Dendritic cell treated with granulocyte-macrophage colony-stimulating factor and Interleukin-4, amounts not matched to agents 40 ng/mL and 50 ng/mL, for 4 days (primary cell): ENCODE data around the gene UBE2J2.

ENCODE experiments used
- H3K27ac Mint-ChIP-seq: one replicate; pipeline ENCODE4 v1.8.0; 2022; ENCODE audit warnings: mild to moderate bottlenecking, mixed read lengths
- H3K27me3 Mint-ChIP-seq: one replicate; pipeline ENCODE4 v1.8.0; 2022; ENCODE audit warnings: mild to moderate bottlenecking, mixed read lengths
- H3K36me3 Mint-ChIP-seq: one replicate; pipeline ENCODE4 v1.8.0; 2022; ENCODE audit warnings: low read depth, mixed read lengths
- H3K4me1 Mint-ChIP-seq: one replicate; pipeline ENCODE4 v1.8.0; 2022; ENCODE audit warnings: low read depth, mixed read lengths
- H3K4me3 Mint-ChIP-seq: one replicate; pipeline ENCODE4 v1.8.0; 2022; ENCODE audit warnings: mild to moderate bottlenecking, moderate library complexity, mixed read lengths
- H3K9me3 Mint-ChIP-seq: one replicate; pipeline ENCODE4 v1.8.0; 2022; ENCODE audit warnings: mixed read lengths
- intact Hi-C: fragments of 100-400 bp; cut with micrococcal nuclease; formaldehyde crosslinking; loops from one replicate; pipeline ENCODE4 v1.15.0; 2022

The UBE2J2 gene

DNA sequence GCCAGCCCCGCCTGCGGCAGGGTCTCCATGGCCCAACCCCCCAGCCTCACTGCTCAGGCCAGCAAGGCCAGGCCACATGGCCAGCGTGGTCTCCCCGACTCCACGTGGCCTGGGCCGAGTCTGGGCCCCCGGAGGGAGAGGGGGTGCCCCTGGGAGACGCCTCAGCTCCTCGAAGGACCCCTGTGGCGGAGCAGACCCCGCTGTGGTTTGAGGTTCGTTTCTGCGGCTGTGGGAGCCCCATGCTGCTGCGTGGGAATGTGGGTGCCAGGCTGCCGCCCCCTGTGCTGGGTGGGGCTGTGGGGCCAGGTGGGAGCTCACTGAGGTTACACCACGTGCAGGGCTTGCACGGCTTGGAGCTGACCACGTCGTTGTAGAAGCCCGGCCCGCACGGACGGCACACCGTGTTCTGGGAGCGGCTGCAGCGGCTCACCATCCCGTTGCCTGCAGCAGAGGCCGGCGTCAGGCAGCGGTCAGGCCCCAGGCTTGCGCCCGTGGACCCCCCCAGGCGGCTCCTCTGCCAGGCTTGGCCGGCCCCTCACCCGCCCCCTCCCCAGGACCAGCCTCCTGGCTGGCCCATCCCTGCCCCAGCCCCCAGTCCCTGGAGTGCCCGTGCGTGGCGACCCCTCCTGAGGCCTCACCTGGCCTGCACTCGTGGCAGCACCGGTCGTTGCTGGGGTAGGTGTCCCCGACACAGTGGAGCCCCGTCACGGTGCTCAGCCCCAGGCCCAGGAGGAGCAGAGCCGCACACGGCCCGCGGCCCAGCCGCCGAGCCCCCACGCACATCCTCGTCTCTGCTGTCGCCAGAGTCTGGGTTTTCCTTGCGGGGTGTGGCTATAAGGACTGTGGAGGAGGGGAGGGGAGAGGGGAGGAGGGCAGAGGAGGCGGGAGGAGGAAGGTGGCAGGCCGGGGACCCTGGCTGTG lies 60.0 kb downstream of the UBE2J2 start, which contains the start of gene TNFRSF4:
TSS of gene TNFRSF4 (minus strand) at position 809 of the 921 bp plus-strand sequence. CDS start at position 783, 26 bp downstream.
- peak within 1 kb of the TSS; percentile 54 for H3K4me3 Mint-ChIP-seq
- peaks cover 46% of the 10 kb centered on the region for H3K27me3 Mint-ChIP-seq
- intact Hi-C loops = no loop called here
- H3K36me3 Mint-ChIP-seq = peaks cover 46% of the 10 kb centered on the region
- no peak within 1 kb of the TSS for H3K27ac Mint-ChIP-seq
- H3K9me3 Mint-ChIP-seq = no peaks in the 10 kb centered on the region
- H3K4me1 Mint-ChIP-seq = peaks cover 40% of the 10 kb centered on the region

DNA sequence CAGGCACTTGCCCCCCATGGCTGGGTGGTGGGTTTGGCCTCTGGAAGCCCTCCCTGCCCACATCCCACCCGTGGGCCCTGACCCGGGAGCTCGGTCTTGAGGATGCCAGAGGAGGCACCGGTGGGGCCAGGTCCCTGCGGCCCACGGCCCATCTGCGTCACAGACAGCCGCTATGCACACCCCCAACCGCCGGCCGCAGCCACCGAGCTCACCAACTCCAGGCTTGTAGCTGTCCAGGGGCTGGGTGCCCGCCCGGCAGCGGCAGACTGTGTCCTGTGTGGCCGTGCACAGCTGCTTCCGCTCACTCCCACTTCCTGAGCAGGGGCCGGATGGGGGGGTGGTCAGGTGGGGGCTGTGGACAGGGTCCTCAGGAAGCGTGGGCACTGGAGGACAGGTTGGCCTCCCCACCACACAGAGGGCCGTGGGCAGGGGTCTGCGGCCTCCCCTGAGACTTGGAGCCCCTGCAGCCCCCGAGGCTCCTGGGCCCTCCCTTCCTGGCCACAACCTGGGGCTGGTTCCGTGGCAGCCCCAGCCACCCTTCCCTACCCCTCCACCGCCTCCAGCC lies 60.8 kb downstream of the UBE2J2 start:
- peak overlapping the region; percentile 54 for H3K4me3 Mint-ChIP-seq
- H3K27me3 Mint-ChIP-seq = peaks cover 51% of the 10 kb centered on the region
- H3K27ac Mint-ChIP-seq = no peak overlapping the region
- intact Hi-C loops = no loop called here
- peaks cover 47% of the 10 kb centered on the region for H3K4me1 Mint-ChIP-seq
- peaks cover 38% of the 10 kb centered on the region for H3K36me3 Mint-ChIP-seq
- no peaks in the 10 kb centered on the region for H3K9me3 Mint-ChIP-seq

DNA sequence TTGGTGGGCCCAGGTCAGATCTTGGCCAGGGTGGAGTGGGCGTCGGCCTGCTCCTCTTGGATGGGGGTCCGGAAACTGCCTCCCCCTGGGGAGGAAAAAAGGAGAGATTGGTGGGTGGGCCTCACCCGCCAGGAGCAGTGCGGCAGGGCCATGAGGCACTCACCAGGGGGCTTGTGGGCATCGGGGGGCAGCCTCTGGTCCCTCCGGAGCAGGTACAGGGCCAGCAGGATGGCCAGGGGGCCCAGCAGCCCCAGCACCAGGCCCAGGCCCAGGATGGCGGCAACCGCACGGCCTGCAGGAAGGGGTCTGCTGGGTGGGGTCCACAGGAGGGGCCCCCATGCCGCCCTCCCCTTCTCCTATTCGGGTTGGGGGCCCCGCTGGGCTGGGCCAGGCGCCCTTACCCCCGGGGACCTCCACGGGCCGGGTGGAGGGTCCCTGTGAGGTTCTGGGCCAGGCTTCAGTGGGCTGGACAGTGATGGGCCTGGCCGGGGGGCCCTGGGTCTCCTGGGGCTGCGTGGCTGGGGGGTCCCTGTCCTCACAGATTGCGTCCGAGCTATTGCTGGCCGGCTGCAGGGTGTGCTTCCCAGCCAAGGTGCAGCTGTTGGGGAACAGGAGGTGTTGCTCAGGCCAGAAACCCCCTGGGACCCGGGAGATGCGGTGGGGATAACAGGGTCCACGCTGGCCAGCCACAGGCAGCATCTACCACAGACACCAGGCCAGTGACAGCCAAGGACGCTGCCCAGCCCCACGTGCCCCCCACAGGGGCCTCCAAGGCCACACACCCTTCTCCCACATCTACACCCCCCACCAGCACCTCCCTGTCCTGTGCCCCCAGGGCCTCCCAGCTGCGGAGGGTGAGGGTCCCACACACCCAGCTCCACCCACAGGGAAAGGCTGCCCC lies 61.9 kb downstream of the UBE2J2 start:
- Mint-ChIP-seq H3K4me1 (peaks cover 55% of the 10 kb centered on the region), H3K9me3 (no peaks in the 10 kb centered on the region), H3K27me3 (peaks cover 62% of the 10 kb centered on the region), H3K36me3 (peaks cover 28% of the 10 kb centered on the region), H3K4me3 (peak overlapping the region; percentile 60), H3K27ac (no peak overlapping the region)
- intact Hi-C loops = no loop called here

DNA sequence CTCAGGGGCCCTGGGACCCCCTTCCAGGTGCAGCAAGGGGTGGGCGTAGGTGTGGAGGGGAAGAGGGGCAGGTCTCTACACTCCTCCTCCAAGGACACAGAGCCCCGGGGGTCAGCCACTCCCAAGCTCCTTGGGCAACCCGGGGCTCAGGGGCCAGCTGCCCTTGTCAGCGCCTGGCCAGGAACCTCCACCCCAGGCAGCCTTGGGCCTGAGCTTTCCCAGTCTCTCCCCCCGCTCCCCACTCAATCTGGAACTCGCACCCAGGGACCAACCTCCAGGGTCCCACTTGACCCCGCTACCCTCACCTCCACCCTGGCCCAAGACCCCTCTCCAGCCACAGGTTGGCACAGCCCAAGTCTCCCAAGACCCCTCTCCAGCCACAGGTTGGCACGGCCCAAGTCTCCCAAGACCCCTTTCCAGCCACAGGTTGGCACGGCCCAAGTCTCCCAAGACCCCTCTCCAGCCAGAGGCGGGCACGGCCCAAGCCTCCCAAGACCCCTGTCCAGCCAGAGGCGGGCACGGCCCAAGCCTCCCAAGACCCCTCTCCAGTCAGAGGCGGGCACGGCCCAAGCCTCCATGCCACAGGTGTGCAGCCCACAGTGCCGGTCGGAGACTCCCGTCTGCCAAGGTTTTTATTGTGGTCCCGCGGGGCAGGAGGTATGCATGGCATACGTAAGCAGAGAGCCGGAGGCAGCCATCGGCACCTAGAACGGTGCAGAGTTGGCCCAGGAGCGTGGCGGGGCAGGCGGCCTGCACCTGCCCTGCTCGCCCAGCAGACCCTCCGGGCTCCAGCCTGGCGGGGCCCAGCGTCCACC lies 62.7 kb downstream of the UBE2J2 start:
- intact Hi-C loops = no loop called here
- no peak overlapping the region for H3K4me3 Mint-ChIP-seq
- H3K36me3 Mint-ChIP-seq = peaks cover 19% of the 10 kb centered on the region
- H3K9me3 Mint-ChIP-seq = no peaks in the 10 kb centered on the region
- H3K4me1 Mint-ChIP-seq = peaks cover 56% of the 10 kb centered on the region
- no peak overlapping the region for H3K27ac Mint-ChIP-seq
- H3K27me3 Mint-ChIP-seq = peaks cover 70% of the 10 kb centered on the region

DNA sequence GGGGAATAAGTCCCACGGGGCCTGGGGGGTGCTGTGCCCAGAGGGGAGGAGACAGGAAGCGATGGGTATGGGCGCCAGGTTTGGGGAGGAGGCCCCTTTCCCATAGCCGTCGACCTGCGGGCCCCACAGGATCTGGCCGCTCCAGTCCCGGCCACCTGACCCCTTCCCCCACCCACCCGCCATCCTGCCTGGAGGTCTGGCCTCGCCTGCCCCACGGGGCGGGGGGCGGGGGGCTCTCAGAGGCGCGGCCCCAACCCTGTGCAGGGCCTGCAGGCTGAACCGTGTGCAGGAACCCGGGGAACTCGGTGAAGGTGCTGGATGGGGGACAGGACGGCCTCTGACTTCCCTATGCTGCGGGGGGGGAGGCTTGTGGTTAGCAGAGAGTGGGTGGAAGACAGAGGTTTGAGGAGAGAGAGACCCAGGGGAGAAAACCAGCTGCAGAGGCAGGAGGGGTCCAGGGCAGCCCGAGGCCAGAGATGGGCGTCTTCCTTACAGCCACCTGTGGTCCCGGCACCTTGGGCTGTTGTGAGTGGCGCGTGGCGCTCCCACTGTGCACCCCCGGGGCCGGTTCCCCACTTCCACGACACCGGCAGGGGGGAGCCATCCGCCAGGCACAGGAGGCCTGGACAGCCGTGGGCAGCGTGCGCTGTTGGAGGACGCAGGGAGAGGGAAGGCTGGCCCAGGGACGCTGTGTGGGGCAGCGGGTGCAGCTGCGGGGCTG lies 64.8 kb downstream of the UBE2J2 start:
- Mint-ChIP-seq H3K4me1 (peaks cover 49% of the 10 kb centered on the region), H3K27me3 (peaks cover 81% of the 10 kb centered on the region), H3K27ac (peak overlapping the region; percentile 37), H3K9me3 (no peaks in the 10 kb centered on the region), H3K4me3 (peak overlapping the region; percentile 33), H3K36me3 (peaks cover 7% of the 10 kb centered on the region)
- intact Hi-C loops = no loop called here

DNA sequence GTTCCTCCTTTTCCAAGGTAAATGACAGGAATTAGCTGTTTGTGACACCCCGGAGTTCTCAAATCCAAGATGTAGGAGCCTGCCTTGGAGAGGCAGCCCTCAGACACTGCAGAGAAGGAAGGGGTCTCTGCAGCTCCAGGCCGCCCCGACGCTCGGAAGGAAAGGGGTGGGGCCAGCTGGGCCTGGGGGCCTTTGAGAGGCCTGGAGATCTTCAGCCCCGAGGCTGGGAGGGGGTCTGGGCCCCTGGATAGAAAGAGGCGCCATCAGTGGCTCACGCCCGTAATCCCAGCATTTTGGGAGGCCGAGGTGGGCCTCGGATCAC lies 66.1 kb downstream of the UBE2J2 start:
- intact Hi-C loops = no loop called here
- H3K27me3 Mint-ChIP-seq = peaks cover 85% of the 10 kb centered on the region
- H3K9me3 Mint-ChIP-seq = no peaks in the 10 kb centered on the region
- peaks cover 49% of the 10 kb centered on the region for H3K4me1 Mint-ChIP-seq
- no peak overlapping the region for H3K27ac Mint-ChIP-seq
- H3K36me3 Mint-ChIP-seq = peaks cover 7% of the 10 kb centered on the region
- H3K4me3 Mint-ChIP-seq = no peak overlapping the region

DNA sequence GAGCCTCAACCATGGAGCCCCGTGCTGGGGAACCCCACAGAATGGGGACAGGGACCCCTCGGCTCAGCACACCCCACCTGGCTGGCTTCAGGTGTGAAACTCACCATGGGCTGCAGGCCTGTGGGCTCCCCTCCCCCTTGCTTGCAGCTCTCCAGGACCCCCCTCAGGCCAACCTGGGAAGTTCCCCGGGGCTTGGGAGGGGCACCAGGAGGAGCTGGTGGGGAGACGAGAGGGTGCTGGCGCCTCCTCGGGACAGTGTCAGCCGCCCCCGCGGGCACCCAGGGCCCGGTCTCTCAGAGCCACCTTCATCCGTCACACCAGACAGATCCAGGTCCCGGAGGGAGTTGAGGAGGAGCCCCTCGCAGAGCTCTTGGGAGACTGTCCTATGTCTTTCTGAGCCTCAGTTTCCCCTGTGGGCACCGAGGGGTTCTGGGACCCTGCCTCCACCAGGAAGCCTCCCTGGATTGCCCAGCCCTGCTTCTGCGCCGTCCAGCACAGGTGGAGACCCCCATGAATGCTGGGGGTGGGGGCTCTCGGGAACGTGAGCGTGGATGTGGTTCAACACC lies 66.6 kb downstream of the UBE2J2 start:
- Mint-ChIP-seq H3K4me1 (peaks cover 49% of the 10 kb centered on the region), H3K4me3 (no peak overlapping the region), H3K27me3 (peaks cover 81% of the 10 kb centered on the region), H3K27ac (no peak overlapping the region), H3K9me3 (no peaks in the 10 kb centered on the region), H3K36me3 (peaks cover 7% of the 10 kb centered on the region)
- intact Hi-C loops = no loop called here

DNA sequence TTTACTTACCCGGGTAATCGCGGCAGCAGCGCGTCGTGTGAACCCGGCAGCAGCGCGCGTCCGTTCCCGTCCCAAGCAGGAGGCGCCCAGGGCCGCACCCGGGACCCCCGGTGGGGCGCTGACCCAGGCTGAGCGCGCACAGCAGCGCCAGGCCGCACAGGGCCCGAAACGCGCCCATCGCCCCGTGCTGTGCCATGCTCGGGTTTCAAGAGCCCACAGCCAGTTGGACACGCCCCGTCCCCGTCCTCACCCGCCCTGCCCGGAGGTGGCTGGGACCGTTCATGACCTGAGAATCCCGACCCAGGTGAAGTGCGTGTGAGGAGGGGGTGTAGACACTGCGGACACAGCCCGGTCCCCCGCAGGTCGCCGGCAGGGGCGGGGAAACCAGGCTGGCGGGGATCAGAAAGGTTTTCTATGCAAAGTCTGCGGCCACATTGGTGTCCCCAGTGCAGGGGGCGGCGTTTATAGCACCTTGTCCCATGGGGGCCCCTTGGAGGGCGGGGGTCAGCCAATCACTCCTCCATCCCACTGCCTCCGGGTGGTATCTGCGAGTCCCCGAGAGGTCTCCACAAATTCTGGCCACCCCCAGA lies 67.2 kb downstream of the UBE2J2 start, which contains the start of gene TNFRSF18:
TSS of gene TNFRSF18 (minus strand) at position 217 of the 590 bp plus-strand sequence. CDS start at position 196, 21 bp downstream.
- intact Hi-C loops = no loop called here
- H3K9me3 Mint-ChIP-seq = no peaks in the 10 kb centered on the region
- H3K4me3 Mint-ChIP-seq = peak within 1 kb of the TSS; percentile 56

DNA sequence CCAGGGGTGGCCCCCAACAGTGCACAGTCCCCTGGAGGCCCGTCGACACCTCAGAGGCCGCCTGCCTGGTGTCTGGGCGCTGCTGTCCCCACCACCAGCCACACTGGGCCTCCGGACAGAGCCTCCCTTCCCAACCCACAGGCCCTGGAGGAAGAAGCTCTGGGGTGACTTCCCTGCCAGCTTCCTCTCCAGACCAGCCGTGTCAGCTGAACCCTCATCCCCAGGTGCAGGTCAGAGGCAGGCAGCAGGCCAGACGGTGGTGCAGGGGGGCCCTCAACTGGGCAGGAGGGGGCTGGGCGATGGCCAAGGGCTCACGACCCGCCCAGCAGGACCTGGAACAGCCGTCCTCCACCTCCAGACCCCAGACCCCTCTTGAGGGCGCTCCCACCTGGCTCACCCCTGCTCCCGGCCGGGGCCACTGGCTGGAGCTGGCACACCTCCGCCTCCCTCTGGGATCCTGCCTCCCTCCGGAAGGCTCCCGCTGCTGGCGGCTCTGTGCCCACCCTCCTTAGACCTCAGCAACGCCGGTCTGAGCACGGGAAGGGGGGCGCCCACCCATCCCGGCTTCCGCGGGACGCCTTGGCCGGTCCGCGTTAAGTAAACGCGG lies 67.8 kb downstream of the UBE2J2 start:
- peaks cover 44% of the 10 kb centered on the region for H3K4me1 Mint-ChIP-seq
- intact Hi-C loops = no loop called here
- H3K27me3 Mint-ChIP-seq = peaks cover 73% of the 10 kb centered on the region
- no peaks in the 10 kb centered on the region for H3K9me3 Mint-ChIP-seq
- no peak overlapping the region for H3K27ac Mint-ChIP-seq
- H3K4me3 Mint-ChIP-seq = peak overlapping the region; percentile 56
- peaks cover 1% of the 10 kb centered on the region for H3K36me3 Mint-ChIP-seq

More for the DNA sequence above, 67.2 kb downstream of the UBE2J2 start, which contains the start of gene TNFRSF18:
- Mint-ChIP-seq H3K4me1 (peaks cover 49% of the 10 kb centered on the region), H3K36me3 (peaks cover 7% of the 10 kb centered on the region), H3K27me3 (peaks cover 79% of the 10 kb centered on the region), H3K27ac (no peak within 1 kb of the TSS)

DNA sequence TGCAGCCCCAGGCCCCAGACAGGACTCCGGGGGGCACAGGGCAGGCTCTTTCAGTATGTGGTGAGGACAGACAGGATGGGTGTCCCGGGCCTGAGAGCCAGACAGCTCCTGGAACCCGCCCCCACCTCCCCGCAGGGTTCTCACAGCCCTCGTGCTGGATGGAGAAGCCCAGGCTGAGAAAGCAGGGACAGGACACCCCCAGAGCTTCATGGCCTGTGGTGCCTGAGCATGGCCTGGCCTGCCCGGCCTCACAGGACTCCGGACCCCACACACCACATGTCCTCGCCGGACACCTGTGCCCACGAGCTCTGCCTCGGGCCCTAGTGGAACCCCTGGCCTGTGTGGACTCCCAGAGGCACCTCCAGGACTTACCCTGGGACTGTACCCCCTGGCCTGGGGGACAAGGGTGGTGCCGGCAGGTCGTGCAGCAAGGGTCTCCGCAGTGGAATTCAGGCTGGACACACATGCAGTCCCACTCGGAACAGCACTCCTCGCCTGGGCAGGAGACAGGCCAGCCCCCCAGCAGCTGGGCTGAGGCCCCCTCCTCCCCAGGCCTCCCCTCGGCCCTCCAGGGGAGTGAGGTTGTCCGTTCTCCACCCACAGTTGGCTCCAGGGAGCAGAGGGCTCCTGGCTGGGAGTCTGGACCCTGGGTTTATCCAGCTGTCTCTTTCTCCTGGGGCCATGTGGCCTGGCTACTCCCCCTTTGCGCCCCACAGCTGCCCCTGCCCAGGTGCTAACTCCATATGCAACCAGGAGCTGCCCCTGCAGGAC lies 68.5 kb downstream of the UBE2J2 start:
- Mint-ChIP-seq H3K27me3 (peaks cover 75% of the 10 kb centered on the region), H3K9me3 (no peaks in the 10 kb centered on the region), H3K27ac (no peak overlapping the region), H3K36me3 (no peaks in the 10 kb centered on the region), H3K4me3 (peak overlapping the region; percentile 56), H3K4me1 (peaks cover 47% of the 10 kb centered on the region)
- intact Hi-C loops = no loop called here

DNA sequence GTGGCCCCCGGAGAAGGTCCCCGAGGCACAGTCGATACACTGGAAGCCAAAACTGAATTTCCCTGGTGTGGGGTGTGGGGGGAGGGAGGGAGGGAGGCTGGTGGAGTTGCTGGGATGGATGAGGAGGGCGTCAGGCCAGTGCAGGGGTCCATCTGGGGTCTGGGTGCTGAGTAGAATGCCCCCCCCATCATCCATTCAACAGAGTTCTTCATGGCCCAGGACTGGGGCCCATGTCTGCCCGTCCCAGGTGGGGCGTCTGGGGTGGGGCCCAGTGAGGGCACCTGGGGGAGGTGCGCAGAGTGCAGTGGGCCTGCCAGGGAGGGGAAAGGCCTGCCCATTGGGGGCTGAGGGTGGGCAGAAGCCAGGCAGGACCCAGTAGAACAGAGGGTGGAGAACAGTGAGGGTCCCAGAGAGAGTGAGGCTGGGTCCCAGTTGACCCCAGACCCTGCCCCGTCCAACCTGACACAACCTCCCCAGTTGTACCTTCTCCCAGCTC lies 69.2 kb downstream of the UBE2J2 start:
- no peak overlapping the region for H3K4me3 Mint-ChIP-seq
- H3K27ac Mint-ChIP-seq = no peak overlapping the region
- H3K27me3 Mint-ChIP-seq = peaks cover 75% of the 10 kb centered on the region
- H3K4me1 Mint-ChIP-seq = peaks cover 54% of the 10 kb centered on the region
- H3K36me3 Mint-ChIP-seq = no peaks in the 10 kb centered on the region
- intact Hi-C loops = no loop called here
- H3K9me3 Mint-ChIP-seq = no peaks in the 10 kb centered on the region
